Stimulated activated CD8-positive, alpha-beta memory T cell treated with anti-CD3 and anti-CD28 coated beads, Interleukin-12 subunit alpha, Interleukin-12 subunit beta, amount 100 ng/mL, for 4 hours (primary cell): Measurements from ENCODE around the gene USP53.
"Not testable (repeated sequence)": the region's sequence is repeated elsewhere in the genome, so short reads cannot be mapped to it uniquely, and the experiment has no call there.

Experiments
- DNase-seq: peaks from one replicate; pipeline ENCODE4 v3.0.0-alpha.2; 2020; ENCODE audit warnings: low read depth

Gene USP53

DNA sequence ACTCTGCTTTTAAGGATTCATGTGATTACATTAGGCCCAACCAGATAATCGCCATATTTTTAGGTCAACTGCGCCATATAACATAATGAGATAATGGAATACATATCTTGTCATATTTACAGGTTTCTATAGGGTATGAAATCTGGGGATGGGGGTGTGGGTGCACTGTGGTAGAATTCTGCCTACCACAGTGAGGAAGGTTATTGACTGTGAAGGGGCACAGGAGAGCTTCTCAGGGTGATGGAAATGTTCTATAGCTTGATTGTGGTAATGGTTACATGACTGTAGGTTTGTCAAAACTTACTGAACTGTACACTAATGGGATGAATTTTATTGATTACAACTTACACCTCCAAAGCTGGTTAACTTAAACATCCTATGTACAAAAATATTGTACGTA is 15.9 kb downstream of the USP53 start:
- no peak for DNase-seq

DNA sequence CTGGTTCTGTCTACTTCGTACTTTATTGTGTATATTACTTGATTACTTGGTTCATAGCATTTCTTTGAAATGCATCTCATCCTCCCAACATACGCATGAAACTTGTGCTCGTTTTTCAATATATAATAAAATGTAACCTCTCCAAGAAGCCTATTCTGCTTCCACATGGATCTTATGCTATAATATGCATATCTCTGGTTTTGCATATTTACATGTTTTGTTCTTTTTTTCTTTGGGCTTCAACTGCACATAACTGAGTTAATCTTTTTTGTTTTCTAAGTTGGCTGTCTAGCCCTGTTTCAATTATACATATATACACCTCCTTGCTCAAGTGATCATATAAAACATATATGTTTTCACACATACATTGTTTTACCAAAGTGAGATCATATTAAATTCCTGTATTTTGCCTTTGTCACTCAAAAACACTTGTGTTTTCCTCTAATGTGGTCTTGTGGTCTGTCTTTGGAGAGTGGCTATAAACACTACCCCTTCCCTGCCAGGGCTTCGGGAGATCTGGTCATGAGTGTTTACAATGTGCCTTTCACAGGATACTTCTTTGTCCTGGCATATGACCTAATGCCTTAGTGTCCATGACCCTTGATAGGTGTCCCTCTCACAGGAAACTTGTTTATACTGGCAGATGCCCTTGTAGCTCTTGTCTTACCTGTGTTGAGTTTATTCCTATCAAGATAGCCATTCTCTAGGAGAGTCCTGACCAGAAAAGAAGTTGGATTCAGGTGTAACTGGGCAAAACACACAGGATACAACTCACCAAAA is 17.6 kb downstream of the USP53 start:
- DNase-seq = no peak

DNA sequence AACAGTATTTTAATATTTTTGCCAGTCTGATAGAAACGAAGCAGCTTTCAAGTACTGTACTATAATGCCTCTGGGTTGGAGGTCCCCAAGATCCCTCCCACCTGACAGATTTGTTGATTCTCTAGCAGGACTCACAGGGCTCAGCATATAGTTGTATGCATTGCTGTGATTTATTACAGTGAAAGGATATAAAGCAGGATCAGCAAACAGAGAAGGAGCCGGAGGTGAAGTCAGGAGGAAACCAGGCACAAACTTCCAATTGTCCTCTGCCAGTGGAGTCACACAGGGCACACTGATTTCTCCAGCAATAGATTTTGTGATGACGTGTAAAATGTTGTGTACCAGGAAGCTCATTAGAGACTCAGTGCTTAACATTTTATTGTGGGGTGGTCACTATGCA is 19.0 kb downstream of the USP53 start:
- DNase-seq = no peak

DNA sequence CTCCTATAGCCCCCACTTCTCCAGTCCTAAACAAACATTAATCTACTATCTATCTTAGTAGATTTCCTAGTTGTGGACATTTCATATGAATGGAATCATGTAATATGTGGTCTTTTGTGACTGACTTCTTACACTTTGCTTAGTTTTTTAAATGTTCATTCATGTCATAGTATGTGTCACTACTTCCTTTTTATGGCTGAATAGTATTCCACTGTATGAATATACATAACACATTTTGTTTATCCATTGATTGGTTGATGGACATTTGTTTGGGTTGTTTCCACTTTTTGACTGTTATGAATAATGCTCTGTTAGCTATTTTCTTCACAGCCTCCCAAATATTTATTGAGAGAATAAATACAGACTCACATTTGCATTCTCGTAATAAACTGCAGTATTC is 19.8 kb downstream of the USP53 start:
- DNase-seq = no peak

DNA sequence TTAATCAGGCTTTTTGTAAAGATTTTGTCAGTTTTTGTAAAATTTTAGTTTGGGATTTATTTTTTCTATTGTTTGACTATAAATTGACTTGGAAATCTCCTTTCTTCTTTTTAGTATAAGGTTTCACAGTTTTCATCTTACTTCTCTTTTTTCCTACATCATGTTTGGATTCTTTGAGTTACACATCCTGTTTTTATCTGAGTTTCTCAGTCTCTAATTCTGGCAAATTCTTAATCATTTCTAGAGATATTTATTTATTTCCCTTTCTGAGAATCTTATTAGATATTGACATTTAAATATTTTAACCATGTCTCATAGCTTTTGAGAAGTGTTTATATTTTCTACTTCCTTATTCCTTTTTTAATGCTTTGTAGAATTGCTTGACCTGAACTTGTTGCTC is 20.7 kb downstream of the USP53 start:
- DNase-seq = no peak

DNA sequence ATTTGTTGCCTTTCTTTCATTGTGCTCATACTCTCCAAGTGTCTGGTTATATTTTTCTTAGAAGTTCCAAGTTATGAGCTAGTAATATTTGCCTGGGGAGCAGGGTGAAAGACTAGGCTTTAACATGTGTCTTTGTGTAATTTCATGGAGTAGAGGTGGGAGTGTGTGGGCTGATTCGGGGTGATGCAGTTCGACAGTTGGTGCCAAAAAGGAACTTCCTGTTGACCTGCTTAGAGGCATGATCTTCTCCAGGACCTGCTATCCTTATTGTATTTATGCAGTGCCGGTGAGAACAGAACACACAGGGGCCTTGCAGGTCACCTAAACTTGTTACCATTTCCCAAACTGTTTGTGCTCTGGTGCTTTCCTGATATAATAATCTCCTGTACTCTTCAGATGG is 21.2 kb downstream of the USP53 start:
- DNase-seq = no peak

DNA sequence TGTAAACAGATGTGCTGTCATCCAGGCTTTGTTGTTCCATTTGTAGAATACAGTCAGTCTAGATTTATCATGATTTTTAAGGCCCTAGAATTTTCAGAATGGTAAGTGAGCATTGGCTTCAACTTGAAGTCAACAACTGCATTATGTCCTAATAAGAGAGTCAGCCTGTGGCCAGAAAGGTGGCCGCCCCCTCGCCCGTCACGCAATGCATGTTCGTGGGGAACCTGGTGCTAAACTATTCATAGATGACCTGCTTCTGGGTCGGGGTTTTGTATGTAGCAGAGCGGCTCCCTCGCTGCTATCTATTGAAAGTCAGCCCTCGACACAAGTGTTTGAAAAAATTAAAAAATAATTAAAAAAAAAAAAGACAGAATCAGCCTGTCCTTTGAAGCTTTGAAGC is 24.7 kb downstream of the USP53 start:
- no peak for DNase-seq

DNA sequence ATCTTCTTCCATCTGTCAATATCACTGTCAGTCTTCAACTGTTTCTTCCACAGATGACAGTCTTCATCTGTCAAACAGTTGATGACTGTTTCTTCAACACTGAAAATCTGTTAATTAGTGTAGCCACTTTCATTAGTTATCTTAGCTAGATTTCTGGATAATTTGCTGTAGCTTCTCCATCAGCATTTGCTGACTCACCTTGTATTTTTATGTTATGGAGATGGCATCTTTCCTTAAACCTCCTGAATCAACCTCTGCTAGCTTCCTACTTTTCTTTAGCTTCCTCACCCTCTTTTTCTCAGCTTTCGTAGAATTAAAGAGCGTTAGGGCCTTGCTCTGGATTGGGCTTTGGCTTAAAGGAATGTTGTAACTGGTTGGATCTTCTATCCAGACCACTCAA is 25.1 kb downstream of the USP53 start:
- DNase-seq = no peak

DNA sequence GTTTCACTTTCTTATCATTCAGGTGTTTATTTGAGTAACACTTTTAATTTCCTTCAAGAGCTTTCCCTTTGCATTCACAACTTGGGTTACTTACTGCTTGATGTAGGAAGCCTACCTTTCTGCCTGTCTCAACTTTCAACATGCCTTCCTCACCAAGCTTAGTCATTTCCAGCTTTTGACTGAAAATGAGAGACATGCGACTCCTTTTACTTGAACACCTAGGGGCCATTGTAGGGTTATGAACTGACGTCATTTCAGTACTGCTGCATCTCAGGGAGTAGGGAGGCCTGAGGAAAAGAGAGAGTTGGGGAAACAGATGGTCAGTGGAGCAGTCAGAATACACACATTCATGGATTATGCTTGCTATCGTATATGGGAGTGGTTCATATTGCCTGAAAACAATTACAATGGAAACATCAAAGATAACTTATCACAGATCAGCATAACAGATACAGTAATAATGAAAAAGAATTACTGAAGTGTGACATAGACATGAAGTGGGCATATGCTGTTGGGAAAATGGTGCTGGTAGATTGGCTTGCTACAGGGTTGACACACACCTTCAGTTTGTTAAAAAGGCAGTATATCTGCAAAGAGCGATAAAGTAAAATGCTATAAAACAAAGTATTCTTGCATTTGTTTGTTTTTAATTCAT is 25.7 kb downstream of the USP53 start:
- DNase-seq = no peak

DNA sequence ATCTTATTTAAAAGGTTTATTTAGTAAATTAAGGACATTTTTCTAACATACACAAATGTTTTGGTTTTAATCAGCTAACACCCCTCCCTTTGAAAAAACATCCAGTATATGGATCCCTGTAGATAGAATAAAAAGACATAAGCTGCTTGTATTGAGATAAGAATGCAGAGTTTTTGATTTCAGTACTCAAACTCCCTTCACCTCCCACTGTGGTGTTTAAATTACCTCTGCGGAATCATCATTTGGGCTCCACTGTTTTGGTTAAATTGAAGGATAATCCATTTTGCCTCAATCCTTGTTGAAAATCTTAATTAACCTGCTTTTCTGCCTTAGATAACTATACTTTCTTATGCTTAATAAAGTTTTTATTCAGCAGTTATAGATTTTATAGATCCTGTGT is 27.6 kb downstream of the USP53 start:
- no peak for DNase-seq

DNA sequence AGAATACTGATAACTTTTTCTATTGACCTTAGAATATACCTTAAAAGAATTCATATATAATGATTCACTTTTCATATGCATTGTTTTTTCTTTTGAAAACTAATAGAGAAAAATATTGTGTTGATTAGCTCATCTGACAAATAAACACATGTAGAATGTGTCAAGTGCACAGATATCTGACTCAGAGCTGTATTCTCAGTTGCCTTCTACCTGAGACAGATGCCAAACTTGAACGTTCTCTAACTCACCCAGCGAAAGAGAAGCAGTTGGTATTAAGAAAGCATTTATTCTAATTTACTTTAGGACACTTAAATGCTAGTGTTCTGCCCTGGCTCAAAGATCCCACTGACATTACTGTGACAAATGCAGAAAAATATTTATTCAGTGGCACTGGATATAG is 28.1 kb downstream of the USP53 start:
- no peak for DNase-seq

DNA sequence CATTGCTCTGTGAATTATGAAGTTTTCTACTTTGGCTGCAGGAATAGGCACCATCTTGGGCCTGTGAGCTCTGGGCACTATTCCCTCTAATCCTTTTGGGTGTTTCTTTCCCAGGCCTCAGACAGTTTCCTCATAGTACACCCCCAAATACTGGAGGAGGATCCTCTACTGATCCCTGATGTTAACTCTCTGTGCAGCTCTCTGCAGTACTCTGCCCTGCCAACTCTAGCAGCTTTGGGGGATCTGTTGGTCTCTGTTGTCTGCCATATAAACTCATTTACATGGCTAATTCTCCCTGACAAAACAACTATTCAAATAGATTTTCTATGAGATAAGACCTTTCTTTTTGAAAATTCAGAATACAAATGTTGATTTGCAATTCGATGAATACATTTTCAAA is 29.9 kb downstream of the USP53 start:
- no peak for DNase-seq

DNA sequence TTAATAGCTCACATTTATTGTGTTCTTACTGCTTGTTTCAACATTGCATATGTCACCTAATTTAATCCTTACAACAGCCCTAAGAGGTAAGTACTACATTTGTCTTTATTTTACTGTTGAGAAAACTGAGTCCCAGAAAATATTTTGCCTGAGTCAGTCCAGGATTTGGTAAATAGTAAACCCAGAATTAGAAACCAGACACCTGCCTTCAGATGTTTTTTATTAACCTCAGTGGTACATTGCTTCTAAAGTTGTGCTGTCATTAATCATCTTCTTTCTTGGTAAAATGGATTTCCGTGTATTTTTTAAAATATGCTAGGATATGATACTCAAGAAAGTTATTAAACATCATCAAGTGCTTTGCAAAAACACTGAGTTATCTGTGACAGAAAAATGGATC is 31.4 kb downstream of the USP53 start:
- DNase-seq = no peak

DNA sequence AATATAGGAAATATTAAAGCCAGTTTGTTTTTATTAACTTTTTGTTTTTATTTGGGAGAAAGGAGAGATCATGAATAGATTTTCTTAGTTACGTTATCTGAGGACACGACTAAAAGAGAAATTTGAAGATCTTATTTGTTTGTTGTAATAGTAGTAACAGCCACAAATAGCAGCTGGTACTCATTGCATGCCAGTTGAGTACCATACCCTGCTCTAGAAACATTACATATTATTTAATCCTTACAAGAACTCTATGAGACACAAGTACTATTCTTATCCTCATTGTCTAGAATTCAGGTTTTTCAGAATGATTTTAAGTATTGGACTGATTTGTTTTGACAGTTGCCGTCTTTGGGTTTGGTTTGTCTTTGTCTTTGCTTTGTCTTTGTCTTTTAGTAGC is 31.8 kb downstream of the USP53 start:
- DNase-seq = no peak

DNA sequence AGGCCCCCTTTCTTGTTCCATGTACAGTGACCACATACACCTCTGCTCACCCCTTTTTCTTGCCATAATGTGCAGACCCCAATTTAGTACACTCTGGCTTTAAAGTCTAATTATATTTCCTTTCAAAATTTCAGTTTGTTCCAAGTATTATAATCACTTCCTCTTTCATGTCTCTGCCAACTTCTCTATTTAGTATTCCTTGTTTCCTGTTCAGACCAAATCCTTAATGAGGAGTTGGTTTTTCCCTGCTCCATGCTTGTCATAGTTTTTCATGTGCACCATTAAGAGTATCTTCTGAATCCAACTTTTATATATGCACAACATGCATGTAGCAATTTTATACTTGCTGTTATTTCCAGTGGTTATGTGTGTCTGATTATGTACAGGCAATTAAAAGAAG is 32.3 kb downstream of the USP53 start:
- DNase-seq = no peak

DNA sequence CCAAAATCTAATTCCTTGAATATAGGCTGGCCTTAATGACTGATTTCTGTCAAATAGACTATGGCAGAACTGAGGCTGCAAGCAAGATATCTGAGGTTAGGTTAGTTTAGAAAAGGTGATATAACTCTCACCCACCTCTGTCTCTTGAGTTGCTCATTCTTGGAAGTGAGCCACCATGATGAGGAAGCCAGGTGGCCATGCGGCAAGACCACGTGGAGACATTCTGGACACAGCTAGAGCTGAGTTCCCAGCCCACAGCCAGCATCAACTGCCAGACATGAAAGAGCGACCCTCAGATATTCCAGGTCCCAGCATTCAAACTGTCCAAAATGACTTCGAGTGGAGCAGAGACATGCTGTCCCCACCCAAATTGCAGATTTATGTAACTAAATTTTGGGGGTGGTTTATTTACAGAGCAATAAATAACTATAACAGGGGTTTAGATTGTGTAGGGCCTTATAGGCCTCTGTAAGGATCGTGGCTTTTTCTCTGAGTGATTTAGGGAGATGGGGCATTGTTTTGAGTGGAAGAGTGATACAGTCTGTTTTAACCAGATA is 33.7 kb downstream of the USP53 start:
- DNase-seq = no peak

DNA sequence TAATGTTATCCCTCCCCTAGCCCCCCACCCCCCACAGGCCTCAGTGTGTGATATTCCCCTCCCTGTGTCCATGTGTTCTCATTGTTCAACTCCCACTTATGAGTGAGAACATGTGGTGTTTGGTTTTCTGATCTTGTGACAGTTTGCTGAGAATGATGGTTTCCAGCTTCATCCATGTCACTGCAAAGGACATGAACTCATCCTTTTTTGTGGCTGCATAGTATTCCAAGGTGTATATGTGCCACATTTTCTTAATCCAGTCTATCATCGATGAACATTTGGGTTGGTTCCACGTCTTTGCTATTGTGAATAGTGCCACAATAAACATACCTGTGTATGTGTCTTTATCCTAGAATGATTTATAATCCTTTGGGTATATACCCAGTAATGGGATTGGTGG is 38.5 kb downstream of the USP53 start:
- DNase-seq = not testable (repeated sequence)

DNA sequence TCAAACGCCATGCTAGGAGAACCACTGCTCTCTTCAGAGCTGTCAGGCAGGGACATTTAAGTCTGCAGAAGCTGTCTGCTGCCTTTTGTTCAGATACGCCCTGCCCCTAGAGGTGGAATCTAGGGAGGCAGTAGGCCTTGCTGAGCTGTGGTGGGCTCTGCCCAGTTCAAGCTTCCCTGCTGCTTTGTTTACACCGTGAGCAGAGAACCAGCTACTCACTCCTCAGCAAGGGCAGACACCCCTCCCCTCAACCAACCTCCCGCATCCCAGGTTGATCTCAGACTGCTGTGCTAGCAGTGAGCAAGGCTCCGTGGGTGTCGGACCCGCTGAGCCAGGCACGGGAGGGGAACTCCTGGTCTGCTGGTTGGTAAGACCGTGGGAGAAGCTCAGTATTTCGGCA is 42.7 kb downstream of the USP53 start:
- DNase-seq = not testable (repeated sequence)

DNA sequence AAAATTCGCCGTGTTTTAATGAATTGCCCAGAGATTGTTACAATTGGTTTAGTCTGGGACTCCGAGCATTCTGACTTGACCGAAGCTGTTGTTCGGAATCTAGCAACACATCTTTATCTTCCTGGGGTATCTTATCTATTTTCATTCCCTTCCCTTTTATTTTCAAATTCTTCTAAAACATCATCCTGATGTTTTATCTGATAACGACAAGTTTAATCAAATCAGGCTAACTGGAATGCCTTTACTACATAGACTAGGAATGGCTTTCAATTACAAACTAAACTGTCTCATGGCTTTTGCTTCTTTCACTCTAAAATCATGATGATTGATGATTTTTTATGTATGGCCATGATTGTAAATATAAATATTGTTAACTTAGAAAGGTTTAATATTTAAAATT is 48.0 kb downstream of the USP53 start:
- no peak for DNase-seq

DNA sequence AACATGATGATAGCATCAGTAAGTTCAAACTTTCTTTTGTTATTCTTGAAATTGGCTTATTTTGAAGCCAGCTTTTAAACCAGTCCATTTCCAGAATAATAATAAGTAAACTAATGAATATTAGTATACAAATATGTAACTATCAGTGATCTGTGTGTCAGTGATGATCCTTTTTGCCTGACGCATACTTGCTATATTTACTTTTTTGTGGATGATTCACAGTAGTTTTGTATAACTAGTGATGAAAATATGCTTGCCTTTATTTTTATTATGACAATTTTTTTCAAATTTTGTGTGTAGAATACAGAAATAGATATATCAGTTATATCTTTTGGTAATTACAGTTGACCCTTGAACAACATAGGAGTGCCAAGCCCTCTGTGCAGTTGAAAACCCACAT is 49.5 kb downstream of the USP53 start:
- DNase-seq = no peak

DNA sequence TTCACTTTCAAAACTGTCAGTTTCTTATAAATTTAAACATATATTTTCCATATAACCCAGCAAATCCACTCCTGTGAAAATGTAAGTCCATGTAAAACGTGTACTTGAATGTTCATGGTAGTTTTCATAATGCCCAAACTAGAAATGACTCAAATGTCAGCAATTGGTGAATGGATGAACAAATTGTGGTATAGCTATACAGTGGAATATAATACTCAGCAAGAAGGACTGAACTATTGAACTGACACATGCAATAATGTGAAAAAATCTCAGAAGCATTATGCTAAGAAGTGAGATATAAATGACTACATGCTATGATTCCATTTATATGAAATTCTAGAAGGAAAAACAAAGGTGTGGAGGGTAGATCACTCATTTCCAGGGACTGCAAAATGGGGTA is 52.2 kb downstream of the USP53 start:
- DNase-seq = no peak

DNA sequence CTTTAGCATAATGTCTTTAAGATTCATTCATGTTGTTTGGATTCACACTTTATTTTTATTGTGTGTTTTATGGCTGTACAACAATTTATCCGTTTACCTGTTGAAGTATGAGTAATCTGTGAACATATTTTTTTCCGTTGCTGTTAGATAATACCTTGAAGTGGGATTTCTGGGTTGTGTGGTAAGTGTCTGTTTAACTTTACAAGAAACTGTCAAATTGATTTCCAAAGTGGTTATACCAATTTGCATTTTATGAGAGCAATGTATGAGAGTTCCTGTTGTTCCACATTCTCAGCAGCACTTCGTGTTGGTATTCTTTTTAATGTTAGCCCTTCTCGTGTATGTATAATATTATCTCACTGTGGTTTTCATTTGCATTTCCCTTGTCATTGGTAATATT is 53.6 kb downstream of the USP53 start:
- DNase-seq = no peak

DNA sequence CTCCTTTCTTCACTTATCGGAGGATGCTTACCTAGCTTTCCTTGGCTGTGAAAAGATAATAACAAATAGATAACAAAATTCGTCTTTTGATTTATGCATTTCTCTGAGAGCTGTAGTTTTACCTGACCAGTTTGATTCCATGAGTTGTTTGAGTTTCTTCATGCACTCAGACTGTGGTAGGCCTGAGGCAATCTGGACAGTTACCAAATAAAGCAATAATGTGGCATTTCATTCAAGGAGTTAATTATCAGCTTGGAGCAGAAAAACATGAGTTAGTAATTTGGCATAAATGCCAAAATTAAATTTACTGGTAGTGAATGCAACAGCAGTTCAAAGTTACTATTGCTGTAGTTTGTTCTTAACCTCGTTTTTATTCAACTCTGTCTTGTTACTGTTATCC is 56.0 kb downstream of the USP53 start:
- no peak for DNase-seq
